ENCODE results near the gene MBD3L2. TPM values are rescaled to one million over a fixed set of nuclear protein-coding genes. Genes with fewer than 3 reads are reported as not detected.
"Not testable (repeated sequence)": the region's sequence is repeated elsewhere in the genome, so short reads cannot be mapped to it uniquely, and the experiment has no call there.

The MBD3L2 gene
- total RNA-seq: not detected
- not detected for polyA plus RNA-seq
- 0 reads per million in 6 experiments for total RNA-seq

GRCh38 chr19:7049021-7049420 lies at the start of gene MBD3L2:
Gene MBD3L2, plus strand, starts transcription at chr19:7049321. Its CDS starts 53 bp downstream, at chr19:7049374.
- DNase-seq, H3K9me3 Mint-ChIP-seq, ATAC-seq, H3K4me1 Mint-ChIP-seq, H3K36me3 Mint-ChIP-seq, POLR2A ChIA-PET, H3K27me3 Mint-ChIP-seq, H3K27ac Mint-ChIP-seq, H3K4me3 Mint-ChIP-seq: not testable (repeated sequence)

- no peaks in the 10 kb centered on the region for H3K36me3 Mint-ChIP-seq
- H3K4me1 Mint-ChIP-seq: peaks cover 13 to 29% (median 20%) of the 10 kb centered on the region in 4 donors
- H3K27ac Mint-ChIP-seq: no peak overlapping the region
- H3K4me3 Mint-ChIP-seq: no peak overlapping the region
- no peak for DNase-seq
- POLR2A ChIA-PET: no interaction called here
- no peaks in the 10 kb centered on the region for H3K27me3 Mint-ChIP-seq
- no peak for ATAC-seq
- H3K9me3 Mint-ChIP-seq: peaks cover 0 to 9% (median 3%) of the 10 kb centered on the region in 9 donors
Observed at GRCh38 chr19:6999933-7000332, 49.2 kb upstream of the MBD3L2 start.

- Mint-ChIP-seq H3K4me3 (no peak overlapping the region), H3K27me3 (no peaks in the 10 kb centered on the region), H3K9me3 (peaks cover 0 to 5% (median 2%) of the 10 kb centered on the region in 9 donors), H3K36me3 (no peaks in the 10 kb centered on the region), H3K4me1 (peaks cover 9 to 25% (median 20%) of the 10 kb centered on the region in 4 donors), H3K27ac (no peak overlapping the region)
- POLR2A ChIA-PET: interaction anchor here (0.6 kb wide), 1 partner anchor 111 kb away, joined by 5 read pairs; no protein-coding TSS in a partner anchor
- DNase-seq: no peak
- ATAC-seq: no peak
Observed at GRCh38 chr19:7000333-7000732, 48.8 kb upstream of the MBD3L2 start.

DNA sequence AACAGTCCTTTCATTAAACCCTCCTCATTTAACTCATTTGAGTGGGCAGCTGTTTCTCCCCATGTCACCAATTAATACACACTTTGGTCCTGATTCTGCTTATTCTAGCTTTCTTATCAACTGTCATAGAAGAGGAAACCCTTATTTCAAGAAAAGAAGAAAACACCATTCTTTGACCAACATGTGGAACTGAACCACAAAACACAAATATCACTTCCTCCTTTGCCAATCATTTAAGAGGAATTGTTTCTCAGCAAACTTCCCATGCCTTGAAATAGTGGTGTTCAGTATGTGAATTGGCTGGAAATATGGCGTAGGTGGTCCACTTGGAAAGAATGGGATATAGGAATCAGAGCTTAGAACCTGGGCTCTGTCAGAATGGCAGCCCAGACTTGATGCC lies 48.3 kb upstream of the MBD3L2 start:
- POLR2A ChIA-PET: interaction anchor here (0.6 kb wide), 1 partner anchor 112 kb away, joined by 5 read pairs; no protein-coding TSS in a partner anchor
- no peak for ATAC-seq
- DNase-seq: no peak
- no peaks in the 10 kb centered on the region for H3K27me3 Mint-ChIP-seq
- peaks cover 0 to 4% (median 0%) of the 10 kb centered on the region in 9 donors for H3K9me3 Mint-ChIP-seq
- peaks cover 7 to 25% (median 19%) of the 10 kb centered on the region in 4 donors for H3K4me1 Mint-ChIP-seq
- H3K36me3 Mint-ChIP-seq: no peaks in the 10 kb centered on the region
- peak overlapping the region in 2 of 10 donors; percentile 3 to 6 for H3K27ac Mint-ChIP-seq
- H3K4me3 Mint-ChIP-seq: no peak overlapping the region

DNA sequence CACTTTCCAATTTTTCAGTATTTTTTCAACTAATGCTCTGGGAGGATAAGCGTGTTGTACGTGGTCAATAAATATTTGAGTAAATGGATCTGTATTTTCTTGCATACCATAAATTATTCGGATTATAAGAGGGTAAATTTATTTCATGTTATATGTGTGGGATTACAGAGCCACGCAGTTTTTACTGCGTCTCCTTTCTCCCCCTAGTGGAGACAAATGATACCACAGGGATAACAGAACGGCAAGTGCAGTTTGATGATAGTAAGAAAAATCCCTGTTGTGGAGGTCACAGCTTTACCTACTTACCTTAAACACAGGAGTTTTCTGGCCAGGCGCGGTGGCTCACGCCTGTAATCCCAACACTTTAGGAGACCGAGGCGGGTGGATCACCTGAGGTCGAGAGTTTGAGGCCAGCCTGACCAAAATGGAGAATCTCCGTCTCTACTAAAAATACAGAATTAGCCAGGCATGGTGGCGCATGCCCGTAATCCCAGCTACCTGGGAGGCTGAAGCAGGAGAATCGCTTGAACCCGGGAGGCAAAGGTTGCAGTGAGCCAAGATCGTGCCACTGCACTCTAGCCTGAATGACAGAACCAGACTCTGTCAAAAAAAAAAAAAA lies 44.7 kb upstream of the MBD3L2 start:
- H3K36me3 Mint-ChIP-seq: no peaks in the 10 kb centered on the region
- peak overlapping the region in 3 of 10 donors; percentile 1 to 34 (median 12) for H3K4me3 Mint-ChIP-seq
- DNase-seq: peak in 4 of 10 donors; percentile 31 to 65 (median 46)
- H3K4me1 Mint-ChIP-seq: peaks cover 15 to 44% (median 38%) of the 10 kb centered on the region in 4 donors
- peaks cover 0 to 2% (median 0%) of the 10 kb centered on the region in 9 donors for H3K9me3 Mint-ChIP-seq
- ATAC-seq: peak; percentile 57 to 71
- POLR2A ChIA-PET: interaction anchor here (0.6 to 0.8 kb wide), 2 partner anchors 140 to 141 kb away, joined by 4 to 9 read pairs; no protein-coding TSS in a partner anchor
- peak overlapping the region in 4 of 10 donors; percentile 14 to 87 (median 67) for H3K27ac Mint-ChIP-seq
- H3K27me3 Mint-ChIP-seq: no peaks in the 10 kb centered on the region

- Mint-ChIP-seq H3K4me1 (peaks cover 14 to 47% (median 42%) of the 10 kb centered on the region in 4 donors), H3K4me3 (no peak overlapping the region), H3K27ac (peak overlapping the region in 3 of 10 donors; percentile 43 to 53 (median 49)), H3K9me3 (no peaks in the 10 kb centered on the region), H3K36me3 (no peaks in the 10 kb centered on the region), H3K27me3 (no peaks in the 10 kb centered on the region)
- no peak for ATAC-seq
- no peak for DNase-seq
- POLR2A ChIA-PET: no interaction called here
Observed at GRCh38 chr19:7006135-7006704, 42.9 kb upstream of the MBD3L2 start.

DNA sequence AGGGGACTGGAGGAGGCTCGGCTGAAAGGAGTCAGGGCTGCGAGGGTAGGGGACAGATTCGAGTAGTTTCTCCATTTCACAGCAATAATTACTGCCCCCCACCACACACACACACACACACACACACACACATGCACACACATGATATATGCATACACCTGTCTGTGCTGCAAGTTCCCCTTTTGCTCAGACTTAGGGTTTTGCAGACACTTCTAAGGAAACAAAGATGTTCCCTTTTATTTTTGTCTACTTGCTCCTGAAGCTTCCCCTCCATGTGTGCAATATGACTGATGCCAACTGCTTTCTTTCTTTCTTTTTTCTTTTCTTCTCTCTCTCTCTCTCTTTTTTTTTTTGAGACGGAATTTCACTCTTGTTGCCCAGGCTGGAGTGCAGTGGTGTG lies 41.3 kb upstream of the MBD3L2 start:
- Mint-ChIP-seq H3K4me1 (peaks cover 14 to 50% (median 46%) of the 10 kb centered on the region in 4 donors), H3K36me3 (no peaks in the 10 kb centered on the region), H3K27ac (peak overlapping the region in 2 of 10 donors; percentile 43 to 66), H3K4me3 (peak overlapping the region in 6 of 10 donors; percentile 14 to 77 (median 30)), H3K27me3 (no peaks in the 10 kb centered on the region), H3K9me3 (no peaks in the 10 kb centered on the region)
- DNase-seq: no peak
- ATAC-seq: no peak
- POLR2A ChIA-PET: no interaction called here

DNA sequence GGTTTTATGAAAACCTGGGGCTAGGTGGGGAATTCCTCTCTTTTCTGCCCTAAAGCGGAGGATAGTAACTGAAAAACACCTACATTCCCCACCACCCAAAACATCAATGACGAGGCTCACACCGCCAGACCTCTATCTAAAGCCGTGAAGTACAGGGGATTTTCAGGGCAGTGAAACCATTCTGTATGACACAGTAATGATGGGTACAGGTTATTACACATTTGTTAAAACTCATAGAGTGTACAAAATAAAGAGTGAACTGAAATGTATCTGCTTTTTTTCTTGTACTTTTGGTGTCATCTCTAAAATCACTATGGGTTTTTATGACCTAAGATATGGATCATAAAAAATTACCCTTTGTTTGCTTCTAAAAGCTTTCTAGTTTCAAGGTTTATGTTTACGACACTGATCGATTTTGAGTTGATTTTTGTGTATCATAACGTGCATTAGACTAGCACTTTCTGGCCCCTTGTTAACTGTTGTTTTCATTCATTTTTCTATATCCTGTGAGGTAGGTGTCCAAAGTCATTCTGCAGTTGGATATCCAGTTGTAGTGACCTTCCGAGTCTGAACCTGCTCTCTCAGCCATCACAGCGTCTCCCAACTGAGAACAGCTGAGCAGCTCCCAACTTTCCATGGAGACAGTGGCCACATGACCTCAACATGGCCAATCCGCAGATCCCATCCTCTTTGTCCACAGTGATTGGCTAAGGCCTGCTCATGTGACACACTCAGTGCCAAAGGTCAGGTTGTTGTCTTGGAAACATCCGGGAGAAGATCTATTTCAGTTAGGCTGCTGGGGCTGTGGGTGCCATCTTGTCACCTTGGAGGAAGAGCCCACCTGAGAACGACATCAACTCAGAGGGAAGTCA lies 38.2 kb upstream of the MBD3L2 start:
- ATAC-seq (no peak), DNase-seq (no peak)
- POLR2A ChIA-PET: no interaction called here
- Mint-ChIP-seq H3K4me1 (peaks cover 11 to 56% (median 51%) of the 10 kb centered on the region in 4 donors), H3K27ac (peak overlapping the region in 3 of 10 donors; percentile 27 to 43 (median 31)), H3K27me3 (no peaks in the 10 kb centered on the region), H3K9me3 (peaks cover 0 to 3% (median 0%) of the 10 kb centered on the region in 9 donors), H3K4me3 (peak overlapping the region in 3 of 10 donors; percentile 14 to 24 (median 14)), H3K36me3 (no peaks in the 10 kb centered on the region)

DNA sequence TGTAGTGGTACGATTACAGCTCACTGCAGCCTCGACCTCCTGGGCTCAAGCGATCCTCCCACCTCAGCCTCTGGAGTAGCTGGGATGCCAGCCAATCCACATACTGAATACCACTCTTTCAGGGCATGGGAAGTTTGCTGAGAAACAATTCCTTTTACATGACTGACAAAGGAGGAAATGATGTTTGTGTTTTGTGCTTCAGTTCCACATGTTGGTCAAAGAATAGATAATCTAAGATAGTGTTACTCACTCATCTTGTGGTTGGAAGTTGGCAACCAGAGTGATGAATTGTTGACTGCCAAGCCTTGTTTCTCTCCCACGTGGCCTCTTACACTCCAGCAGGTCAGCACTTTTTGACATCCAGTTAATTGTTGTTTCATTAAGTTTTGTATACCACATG lies 35.4 kb upstream of the MBD3L2 start:
- Mint-ChIP-seq H3K27ac (peak overlapping the region in 7 of 10 donors; percentile 0 to 64 (median 51)), H3K27me3 (no peaks in the 10 kb centered on the region), H3K4me3 (peak overlapping the region in 1 of 10 donors; percentile 14), H3K9me3 (peaks cover 0 to 3% (median 0%) of the 10 kb centered on the region in 9 donors), H3K4me1 (peaks cover 8 to 37% (median 35%) of the 10 kb centered on the region in 4 donors), H3K36me3 (no peaks in the 10 kb centered on the region)
- no peak for DNase-seq
- peak in 1 of 2 donors; percentile 23 for ATAC-seq
- POLR2A ChIA-PET: no interaction called here

DNA sequence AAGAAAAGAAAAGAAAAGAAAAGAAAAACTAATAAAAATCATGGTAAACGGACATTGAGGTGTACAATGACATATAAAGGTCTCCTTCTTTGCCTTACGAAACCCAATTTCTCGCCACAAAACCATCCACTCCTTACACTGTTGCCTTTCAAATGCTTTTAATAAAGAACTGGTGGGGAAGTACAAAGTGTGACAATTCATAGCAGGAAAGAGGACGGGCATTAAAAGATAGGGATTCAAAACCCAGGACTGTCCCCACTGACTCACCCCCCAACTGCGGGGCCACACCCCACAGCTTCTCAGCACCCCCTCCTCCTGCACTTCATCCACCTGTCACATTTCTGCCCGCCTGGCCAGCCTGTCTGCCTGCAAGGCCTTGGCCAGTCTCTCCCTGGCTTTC lies 30.3 kb upstream of the MBD3L2 start:
- Mint-ChIP-seq H3K27ac (no peak overlapping the region), H3K27me3 (no peaks in the 10 kb centered on the region), H3K4me1 (peaks cover 0 to 8% (median 3%) of the 10 kb centered on the region in 4 donors), H3K4me3 (no peak overlapping the region), H3K9me3 (peaks cover 0 to under 1% (median 0%) of the 10 kb centered on the region in 9 donors), H3K36me3 (no peaks in the 10 kb centered on the region)
- ATAC-seq (no peak), DNase-seq (no peak)
- POLR2A ChIA-PET: no interaction called here

DNA sequence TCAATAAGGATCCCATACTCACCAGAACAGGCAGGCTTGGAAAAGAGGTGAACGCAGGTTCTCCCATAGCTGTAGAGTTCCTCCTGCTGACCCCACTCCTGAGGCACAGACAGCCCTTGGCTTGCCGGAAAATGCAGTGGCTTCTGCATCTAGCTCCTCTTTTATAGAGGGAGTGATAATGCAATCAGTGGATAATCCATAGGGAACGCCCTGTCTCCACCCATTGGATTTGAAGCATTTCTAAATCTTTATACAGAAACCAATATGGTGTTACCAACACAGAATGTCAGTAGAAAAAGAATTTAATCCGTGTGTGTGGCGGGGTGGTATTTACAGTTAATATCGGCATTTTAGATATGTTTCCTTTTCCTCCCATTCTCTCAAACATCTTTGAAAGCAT lies 27.8 kb upstream of the MBD3L2 start, which contains the start of gene MBD3L2B:
Gene MBD3L2B, minus strand, starts transcription at position 101 of the 400 bp plus-strand sequence. Its CDS starts 34 bp downstream, at position 67.
- DNase-seq, H3K27me3 Mint-ChIP-seq, POLR2A ChIA-PET, H3K4me3 Mint-ChIP-seq, H3K36me3 Mint-ChIP-seq, H3K4me1 Mint-ChIP-seq, ATAC-seq, H3K27ac Mint-ChIP-seq, H3K9me3 Mint-ChIP-seq: not testable (repeated sequence)

DNA sequence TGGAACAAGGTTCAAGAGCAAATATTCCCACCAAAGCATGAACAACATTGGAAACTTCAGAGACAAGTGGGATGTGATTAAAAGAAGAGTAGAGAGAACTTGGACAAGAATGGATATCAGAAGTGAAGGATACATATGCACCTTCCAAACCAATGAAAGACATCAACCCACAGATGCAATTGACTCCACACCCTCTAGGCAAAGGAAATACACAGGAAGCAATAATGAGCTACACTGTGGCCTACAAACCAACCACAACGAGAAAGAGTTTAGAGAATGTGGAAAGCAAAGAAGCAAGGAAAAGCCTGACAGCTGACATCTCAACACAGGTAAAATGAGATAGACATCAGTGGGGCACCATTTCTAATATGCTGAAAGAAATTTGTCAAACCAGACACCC lies 20.3 kb upstream of the MBD3L2 start:
- H3K27me3 Mint-ChIP-seq, POLR2A ChIA-PET, H3K27ac Mint-ChIP-seq, H3K4me1 Mint-ChIP-seq, H3K9me3 Mint-ChIP-seq, H3K4me3 Mint-ChIP-seq, DNase-seq, H3K36me3 Mint-ChIP-seq: not testable (repeated sequence)
- ATAC-seq: peak in 1 of 2 donors; percentile 62

Measured in naive thymus-derived CD8-positive, alpha-beta T cell (primary cell).